ENCODE measurements around the gene RASA4B. TPM values are rescaled to one million over a fixed set of nuclear protein-coding genes. Genes with fewer than 3 reads are reported as not detected.
"Not testable (repeated sequence)": the region's sequence is repeated elsewhere in the genome, so short reads cannot be mapped to it uniquely, and the experiment has no call there.

The RASA4B gene
- total and polyA plus RNA-seq, 2 experiments from 2014 or later: 0.99 to 1.5 TPM

DNA sequence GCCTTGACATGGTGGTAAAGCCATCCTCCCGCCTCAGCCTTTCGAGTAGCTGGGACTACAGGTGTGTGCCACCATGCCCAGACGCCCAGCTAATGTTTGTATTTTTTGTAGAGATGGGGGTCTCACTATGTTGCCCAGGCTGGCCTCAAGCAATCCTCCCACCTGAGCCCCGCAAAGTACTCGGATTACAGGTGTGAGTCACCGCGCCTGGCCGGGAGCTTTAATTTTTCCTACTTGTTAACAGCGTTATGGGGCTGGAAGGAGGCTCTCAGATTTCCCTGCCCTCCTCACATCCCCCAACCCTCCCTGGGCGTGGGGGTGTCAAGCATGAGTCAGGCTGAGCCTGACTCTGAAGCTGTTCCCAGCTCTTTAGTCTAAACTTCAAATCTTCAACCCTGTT, 61.2 kb downstream of the RASA4B start (continued):
- TF ChIP-seq, protein P1, sequence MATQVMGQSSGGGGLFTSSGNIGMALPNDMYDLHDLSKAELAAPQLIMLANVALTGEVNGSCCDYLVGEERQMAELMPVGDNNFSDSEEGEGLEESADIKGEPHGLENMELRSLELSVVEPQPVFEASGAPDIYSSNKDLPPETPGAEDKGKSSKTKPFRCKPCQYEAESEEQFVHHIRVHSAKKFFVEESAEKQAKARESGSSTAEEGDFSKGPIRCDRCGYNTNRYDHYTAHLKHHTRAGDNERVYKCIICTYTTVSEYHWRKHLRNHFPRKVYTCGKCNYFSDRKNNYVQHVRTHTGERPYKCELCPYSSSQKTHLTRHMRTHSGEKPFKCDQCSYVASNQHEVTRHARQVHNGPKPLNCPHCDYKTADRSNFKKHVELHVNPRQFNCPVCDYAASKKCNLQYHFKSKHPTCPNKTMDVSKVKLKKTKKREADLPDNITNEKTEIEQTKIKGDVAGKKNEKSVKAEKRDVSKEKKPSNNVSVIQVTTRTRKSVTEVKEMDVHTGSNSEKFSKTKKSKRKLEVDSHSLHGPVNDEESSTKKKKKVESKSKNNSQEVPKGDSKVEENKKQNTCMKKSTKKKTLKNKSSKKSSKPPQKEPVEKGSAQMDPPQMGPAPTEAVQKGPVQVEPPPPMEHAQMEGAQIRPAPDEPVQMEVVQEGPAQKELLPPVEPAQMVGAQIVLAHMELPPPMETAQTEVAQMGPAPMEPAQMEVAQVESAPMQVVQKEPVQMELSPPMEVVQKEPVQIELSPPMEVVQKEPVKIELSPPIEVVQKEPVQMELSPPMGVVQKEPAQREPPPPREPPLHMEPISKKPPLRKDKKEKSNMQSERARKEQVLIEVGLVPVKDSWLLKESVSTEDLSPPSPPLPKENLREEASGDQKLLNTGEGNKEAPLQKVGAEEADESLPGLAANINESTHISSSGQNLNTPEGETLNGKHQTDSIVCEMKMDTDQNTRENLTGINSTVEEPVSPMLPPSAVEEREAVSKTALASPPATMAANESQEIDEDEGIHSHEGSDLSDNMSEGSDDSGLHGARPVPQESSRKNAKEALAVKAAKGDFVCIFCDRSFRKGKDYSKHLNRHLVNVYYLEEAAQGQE (IDR thresholded peaks at IDR 0.05; ENCODE audit: unreplicated experiment): no peak

DNA sequence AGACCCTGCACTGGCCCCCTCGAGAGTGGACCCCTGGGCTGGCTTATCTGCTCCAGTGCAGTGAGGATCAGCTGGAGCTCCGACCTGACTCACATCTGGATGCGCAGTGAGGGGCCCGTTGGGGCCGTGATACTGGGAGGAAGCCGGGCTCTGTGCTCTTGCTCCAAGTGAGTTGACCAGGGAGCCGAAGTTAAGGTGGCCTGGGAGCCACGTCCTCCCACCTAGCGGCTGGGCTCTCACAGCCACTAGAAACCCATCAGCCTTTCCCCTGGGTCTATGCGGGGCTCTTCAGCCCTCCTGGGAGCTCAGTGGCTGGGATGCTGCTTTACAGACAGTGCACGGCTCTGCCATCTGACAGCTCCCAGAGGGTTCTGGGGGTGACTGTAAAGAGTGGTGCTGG, 62.0 kb downstream of the RASA4B start:
- no peak for DNase-seq (ENCODE audit: low spot score)
- H3K4me3 ChIP-seq: no peak overlapping the region

DNA sequence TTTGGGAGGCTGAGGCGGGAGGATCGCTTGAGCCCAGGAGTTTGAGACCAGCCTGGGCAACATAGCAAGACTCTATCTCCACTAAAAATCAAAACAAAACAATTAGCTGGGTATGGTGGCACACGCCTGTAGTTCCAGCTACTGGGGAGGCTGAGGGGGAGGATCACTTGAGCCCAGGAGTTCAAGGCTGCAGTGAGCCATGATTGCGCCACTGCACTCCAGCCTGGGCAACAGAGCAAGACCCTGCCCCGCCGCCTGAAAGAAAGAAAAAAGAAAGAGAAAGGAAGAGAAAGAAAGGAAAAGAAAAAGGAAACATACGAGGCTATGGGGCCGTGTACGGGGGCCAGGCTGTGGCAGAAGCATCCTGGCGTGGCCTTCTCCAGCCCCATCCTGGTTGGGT, 62.6 kb downstream of the RASA4B start:
- not testable (repeated sequence) for H4K20me1 ChIP-seq (replicated peaks; ENCODE audit: insufficient read depth); ATAC-seq; H2AFZ ChIP-seq; H3K4me1 ChIP-seq (ENCODE audit: insufficient read depth); H3K4me1 Mint-ChIP-seq; H3K27me3 Mint-ChIP-seq (ENCODE audit: insufficient read depth, low read depth, poor library complexity); H3K9me3 Mint-ChIP-seq; H3K79me2 ChIP-seq (replicated peaks; ENCODE audit: insufficient read depth); H3K27ac Mint-ChIP-seq; H3K27me3 ChIP-seq (ENCODE audit: insufficient read depth); H3K4me2 ChIP-seq; H3K4me3 ChIP-seq; H3K36me3 ChIP-seq (ENCODE audit: insufficient read depth); H3F3A ChIP-seq (replicated peaks; ENCODE audit: low read depth); DNase-seq (ENCODE audit: low spot score); H3K27ac ChIP-seq (ENCODE audit: low read depth); H3K4me3 Mint-ChIP-seq; H3K9me2 ChIP-seq (ENCODE audit: insufficient read depth)
- H3K36me3 Mint-ChIP-seq (ENCODE audit: low read depth): peaks cover 25% of the 10 kb centered on the region

More for the DNA sequence above, 62.0 kb downstream of the RASA4B start:
- H3K4me2 ChIP-seq: no peak overlapping the region
- Mint-ChIP-seq H3K36me3 (ENCODE audit: low read depth) (peaks cover 25% of the 10 kb centered on the region), H3K27ac (no peak overlapping the region), H3K9me3 (no peaks in the 10 kb centered on the region), H3K4me3 (no peak overlapping the region), H3K4me1 (peaks cover 4% of the 10 kb centered on the region; the same call in 1 of the 3 replicates), H3K27me3 (ENCODE audit: insufficient read depth, low read depth, poor library complexity) (peaks cover 6% of the 10 kb centered on the region)
- H3K27me3 ChIP-seq (ENCODE audit: insufficient read depth): no peaks in the 10 kb centered on the region
- no peak overlapping the region for H3K27ac ChIP-seq (ENCODE audit: low read depth)
- H3K79me2 ChIP-seq (replicated peaks; ENCODE audit: insufficient read depth): no peaks in the 10 kb centered on the region
- no peak for ATAC-seq
- no peaks in the 10 kb centered on the region for H3K4me1 ChIP-seq (ENCODE audit: insufficient read depth)
- TF ChIP-seq CREB1 (CRISPR knock-in tag; IDR thresholded peaks at IDR 0.05; ENCODE audit: low read depth) (no peak), JUNB (IDR thresholded peaks at IDR 0.05; ENCODE audit: unreplicated experiment) (no peak), POLR2AphosphoS5 (IDR thresholded peaks at IDR 0.05; ENCODE audit: low read depth) (no peak), ZNF331 (CRISPR knock-in tag; IDR thresholded peaks at IDR 0.05; ENCODE audit: low read depth) (no peak), EZH2phosphoT487 (IDR thresholded peaks at IDR 0.05; ENCODE audit: unreplicated experiment) (no peak)
- H4K20me1 ChIP-seq (replicated peaks; ENCODE audit: insufficient read depth): no peaks in the 10 kb centered on the region; the same call in 1 of the 2 replicates
- 0 out of 2 replicates have a peak, but pooled peaks cover 1% of the 10 kb centered on the region for H3F3A ChIP-seq (replicated peaks; ENCODE audit: low read depth)
- peaks cover 7% of the 10 kb centered on the region; the same call in 1 of the 2 replicates for H3K36me3 ChIP-seq (ENCODE audit: insufficient read depth)
- H3K9me2 ChIP-seq (ENCODE audit: insufficient read depth): no peaks in the 10 kb centered on the region
- no peak overlapping the region for H2AFZ ChIP-seq
